ENCODE measurements around the gene ABCG5. TPM values are rescaled to one million over a fixed set of nuclear protein-coding genes. Genes with fewer than 3 reads are reported as not detected.

The ABCG5 gene
- total and polyA plus RNA-seq, 2 of the 4 experiments (the other 2 are of a cell fraction): not detected

DNA sequence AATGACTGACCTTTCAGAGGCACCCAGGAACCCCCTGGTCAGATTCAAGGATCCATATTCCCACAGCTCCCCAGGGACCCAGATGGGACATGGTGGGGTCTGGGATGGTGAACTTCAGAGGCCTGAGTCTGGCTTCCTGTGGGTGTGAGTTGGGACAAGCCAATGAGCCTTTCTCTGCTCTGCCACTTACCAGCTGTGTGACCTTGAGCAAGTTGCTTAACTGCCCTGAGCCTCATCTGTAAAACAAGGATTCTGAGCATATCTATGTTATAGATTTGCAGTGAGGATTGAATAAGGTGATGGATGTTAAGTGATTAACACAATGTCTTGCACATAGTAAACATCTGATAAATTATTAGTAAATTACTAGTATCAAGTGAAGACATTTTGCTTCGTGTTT lies 6.5 kb upstream of the ABCG5 start:
- no peaks in the 10 kb centered on the region for H3K36me3 ChIP-seq (ENCODE audit: control insufficient read depth, insufficient read depth, low read length)
- DNase-seq (no peak), ATAC-seq (ENCODE audit: low read depth) (no peak)
- no CpG with 5 or more reads among the region's 1 CpG for WGBS, 2 experiments (ENCODE audit: extremely low coverage in 2 of 2, insufficient read length in 1 of 2)
- TF ChIP-seq, protein P1, sequence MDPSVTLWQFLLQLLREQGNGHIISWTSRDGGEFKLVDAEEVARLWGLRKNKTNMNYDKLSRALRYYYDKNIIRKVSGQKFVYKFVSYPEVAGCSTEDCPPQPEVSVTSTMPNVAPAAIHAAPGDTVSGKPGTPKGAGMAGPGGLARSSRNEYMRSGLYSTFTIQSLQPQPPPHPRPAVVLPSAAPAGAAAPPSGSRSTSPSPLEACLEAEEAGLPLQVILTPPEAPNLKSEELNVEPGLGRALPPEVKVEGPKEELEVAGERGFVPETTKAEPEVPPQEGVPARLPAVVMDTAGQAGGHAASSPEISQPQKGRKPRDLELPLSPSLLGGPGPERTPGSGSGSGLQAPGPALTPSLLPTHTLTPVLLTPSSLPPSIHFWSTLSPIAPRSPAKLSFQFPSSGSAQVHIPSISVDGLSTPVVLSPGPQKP (IDR thresholded peaks at IDR 0.05; ENCODE audit: borderline replicate concordance, low read depth, low read length): no peak
- H4K20me1 ChIP-seq (ENCODE audit: insufficient read depth, low read length): no peaks in the 10 kb centered on the region
- H3K9ac ChIP-seq (ENCODE audit: low read depth, low read length): no peak overlapping the region
- H3K27me3 ChIP-seq (ENCODE audit: control insufficient read depth, insufficient read depth, low read length): peaks cover 38% of the 10 kb centered on the region
- no peak overlapping the region for H2AK9ac ChIP-seq (replicated peaks; ENCODE audit: low read depth, low read length, poor library complexity)
- no peak overlapping the region for H3K23ac ChIP-seq (ENCODE audit: low read depth, low read length)
- no peaks in the 10 kb centered on the region for H3K4me1 ChIP-seq (ENCODE audit: control insufficient read depth, insufficient read depth, low read length)
- H3K4me3 ChIP-seq (ENCODE audit: insufficient read depth, low read depth, low read length): no peak overlapping the region
- H4K91ac ChIP-seq (ENCODE audit: insufficient read depth, low read depth, low read length): no peak overlapping the region
- no peak overlapping the region for H2BK15ac ChIP-seq (ENCODE audit: low read depth, low read length)
- no peak overlapping the region for H2AFZ ChIP-seq (replicated peaks; ENCODE audit: low read length, poor library complexity)
- H3K9me3 ChIP-seq (ENCODE audit: control insufficient read depth, insufficient read depth, low read length): no peaks in the 10 kb centered on the region
- H2AK5ac ChIP-seq (ENCODE audit: low read depth, low read length): no peak overlapping the region
- no peak overlapping the region for H4K5ac ChIP-seq (ENCODE audit: low read depth, low read length)
- H3K56ac ChIP-seq (ENCODE audit: extremely low read depth, insufficient read depth, low read length): no peak overlapping the region
- dilution Hi-C loops (cut with HindIII; ENCODE audit: low sequenced_read_pairs, unreplicated experiment): no loop called here
- no peak overlapping the region for H2BK20ac ChIP-seq (ENCODE audit: low read depth, low read length)
- H2BK120ac ChIP-seq (ENCODE audit: low read depth, low read length): no peak overlapping the region
- H3K4ac ChIP-seq (ENCODE audit: low read depth, low read length): no peak overlapping the region
- no peaks in the 10 kb centered on the region for H3K79me1 ChIP-seq (ENCODE audit: low read depth in 1 of 2, low read length in 2 of 2)
- BruUV-seq (replicated peaks): no TSS peak
- no peak overlapping the region for H4K8ac ChIP-seq (ENCODE audit: low read depth in 2 of 2, low read length in 2 of 2)
- in situ Hi-C loops (cut with MboI; ENCODE audit: low sequenced_read_pairs): no loop called here
- CTCF ChIA-PET: no interaction called here
- H2BK5ac ChIP-seq (ENCODE audit: low read depth, low read length, poor library complexity, severe bottlenecking): no peak overlapping the region
- POLR2A ChIA-PET (ENCODE audit: unreplicated experiment): no interaction called here
- no peaks in the 10 kb centered on the region for H3K9me1 ChIP-seq (ENCODE audit: insufficient read depth, low read length)
- H3K14ac ChIP-seq (replicated peaks; ENCODE audit: low read depth, low read length): no peak overlapping the region
- no peak overlapping the region for H3K27ac ChIP-seq (ENCODE audit: insufficient read depth, low read length)
- H3K4me2 ChIP-seq (ENCODE audit: low read depth, low read length): no peak overlapping the region
- no peak overlapping the region for H3K18ac ChIP-seq (ENCODE audit: low read depth, low read length)
- intact Hi-C loops (cut with micrococcal nuclease): no loop called here

Measured in IMR-90 (cell line).